ENCODE measurements around the gene PPP1R36. TPM values are rescaled to one million over a fixed set of nuclear protein-coding genes. Genes with fewer than 3 reads are reported as not detected.

PPP1R36 gene
- total RNA-seq, 3 donors from 2014 or later, result 1.8 to 10.4 (median 7.6) TPM

GRCh38 chr14:64604001-64604400 is 54.2 kb downstream of the PPP1R36 start:
- Histone ChIP-seq H3K4me1 (ENCODE audit: low read depth) (no peaks in the 10 kb centered on the region), H3K4me3 (no peak overlapping the region), H3K36me3 (ENCODE audit: low read depth) (no peaks in the 10 kb centered on the region), H3K9me3 (no peaks in the 10 kb centered on the region)
- ATAC-seq, result no peak
- TF ChIP-seq CTCF (IDR thresholded peaks at IDR 0.05), result no peak
- intact Hi-C loops (cut with DNase I, micrococcal nuclease), result no loop called here
- DNase-seq, result no peak

- TF ChIP-seq CTCF (IDR thresholded peaks at IDR 0.05), result no peak
- intact Hi-C loops (cut with DNase I, micrococcal nuclease), result no loop called here
- ATAC-seq (no peak), DNase-seq (no peak)
- no peak overlapping the region for H3K4me3 ChIP-seq
- no peaks in the 10 kb centered on the region for H3K9me3 ChIP-seq
- H3K4me1 ChIP-seq (ENCODE audit: low read depth), result no peaks in the 10 kb centered on the region
- H3K36me3 ChIP-seq (ENCODE audit: low read depth), result no peaks in the 10 kb centered on the region
These were observed 55.1 kb downstream of the PPP1R36 start for GRCh38 chr14:64604881-64605280.

- Histone ChIP-seq H3K9me3 (no peaks in the 10 kb centered on the region), H3K36me3 (ENCODE audit: low read depth) (no peaks in the 10 kb centered on the region), H3K4me3 (no peak overlapping the region), H3K4me1 (ENCODE audit: low read depth) (peaks cover 5% of the 10 kb centered on the region)
- ATAC-seq (no peak), DNase-seq (no peak)
- intact Hi-C loops (cut with DNase I, micrococcal nuclease), result no loop called here
- TF ChIP-seq CTCF (IDR thresholded peaks at IDR 0.05), result no peak
These were observed 56.3 kb downstream of the PPP1R36 start for GRCh38 chr14:64605926-64606685.

- H3K36me3 ChIP-seq (ENCODE audit: low read depth), result no peaks in the 10 kb centered on the region
- intact Hi-C loops (cut with DNase I, micrococcal nuclease), result no loop called here
- no peak overlapping the region for H3K4me3 ChIP-seq
- peaks cover 16% of the 10 kb centered on the region for H3K4me1 ChIP-seq (ENCODE audit: low read depth)
- TF ChIP-seq CTCF (IDR thresholded peaks at IDR 0.05), result no peak
- no peak for DNase-seq
- ATAC-seq, result no peak
- no peaks in the 10 kb centered on the region for H3K9me3 ChIP-seq
These were observed 60.4 kb downstream of the PPP1R36 start for GRCh38 chr14:64610049-64610746.

- peak in 1 of 3 donors; percentile 55 for DNase-seq
- H3K4me3 ChIP-seq, result no peak overlapping the region
- TF ChIP-seq CTCF (IDR thresholded peaks at IDR 0.05), result no peak
- H3K36me3 ChIP-seq (ENCODE audit: low read depth), result no peaks in the 10 kb centered on the region
- peak; percentile 91 for ATAC-seq
- H3K9me3 ChIP-seq, result no peaks in the 10 kb centered on the region
- peaks cover 16% of the 10 kb centered on the region for H3K4me1 ChIP-seq (ENCODE audit: low read depth)
- intact Hi-C loops (cut with DNase I, micrococcal nuclease), result no loop called here
These were observed 61.7 kb downstream of the PPP1R36 start for GRCh38 chr14:64611358-64612020.
